ENCODE measurements around the gene HLCS.
A peak's percentile ranks its signal among the peaks of the same experiment; 100 is the strongest.

DNA sequence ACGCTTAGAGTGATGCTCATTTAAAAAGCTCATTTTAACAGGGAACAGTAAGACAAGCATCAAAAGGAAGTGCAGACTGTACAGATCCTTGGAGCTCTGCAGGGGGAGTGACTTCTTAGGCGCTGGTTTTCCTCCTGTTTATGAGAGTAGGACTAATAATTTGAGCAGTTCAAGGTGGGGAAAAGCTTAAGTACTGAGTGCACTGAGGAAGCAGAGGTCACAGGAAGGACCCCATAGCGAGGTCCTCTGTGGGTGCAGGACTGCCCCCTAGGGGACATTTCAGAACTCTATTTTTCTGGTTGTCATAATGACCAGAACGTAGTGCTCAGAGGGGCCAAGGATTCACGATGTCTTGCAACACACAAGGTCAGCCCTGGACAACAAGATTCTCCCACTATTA is 112.1 kb downstream of the HLCS start:
- TF ChIP-seq, protein P1, sequence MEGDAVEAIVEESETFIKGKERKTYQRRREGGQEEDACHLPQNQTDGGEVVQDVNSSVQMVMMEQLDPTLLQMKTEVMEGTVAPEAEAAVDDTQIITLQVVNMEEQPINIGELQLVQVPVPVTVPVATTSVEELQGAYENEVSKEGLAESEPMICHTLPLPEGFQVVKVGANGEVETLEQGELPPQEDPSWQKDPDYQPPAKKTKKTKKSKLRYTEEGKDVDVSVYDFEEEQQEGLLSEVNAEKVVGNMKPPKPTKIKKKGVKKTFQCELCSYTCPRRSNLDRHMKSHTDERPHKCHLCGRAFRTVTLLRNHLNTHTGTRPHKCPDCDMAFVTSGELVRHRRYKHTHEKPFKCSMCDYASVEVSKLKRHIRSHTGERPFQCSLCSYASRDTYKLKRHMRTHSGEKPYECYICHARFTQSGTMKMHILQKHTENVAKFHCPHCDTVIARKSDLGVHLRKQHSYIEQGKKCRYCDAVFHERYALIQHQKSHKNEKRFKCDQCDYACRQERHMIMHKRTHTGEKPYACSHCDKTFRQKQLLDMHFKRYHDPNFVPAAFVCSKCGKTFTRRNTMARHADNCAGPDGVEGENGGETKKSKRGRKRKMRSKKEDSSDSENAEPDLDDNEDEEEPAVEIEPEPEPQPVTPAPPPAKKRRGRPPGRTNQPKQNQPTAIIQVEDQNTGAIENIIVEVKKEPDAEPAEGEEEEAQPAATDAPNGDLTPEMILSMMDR (IDR thresholded peaks at IDR 0.05): peak; percentile 10 to 58 (median 40)
- TF ChIP-seq POLR2A (IDR thresholded peaks at IDR 0.05): no peak
- no peak for TF ChIP-seq POLR2AphosphoS5 (IDR thresholded peaks at IDR 0.05)

Measured in prostate gland (tissue), 2 donors.